Fibroblast of pulmonary artery (primary cell): ENCODE measurements around the gene KRT12.
A peak's percentile ranks its signal among the peaks of the same experiment; 100 is the strongest.

ENCODE experiments used
- DNase-seq: peaks from one replicate; pipeline ENCODE4 v3.0.0-alpha.2; 2010; ENCODE audit warnings: low read depth
- H3K4me3 ChIP-seq: replicated peaks from 2 replicates; pipeline ENCODE4 v1.5.1; 2011; ENCODE audit warnings: low read depth, mild to moderate bottlenecking, control low read depth, low read length, moderate library complexity
- TF ChIP-seq, protein P1 (sequence below): IDR thresholded peaks from 2 replicates; pipeline ENCODE4 v1.5.1; 2011; ENCODE audit warnings: mild to moderate bottlenecking, control low read depth, low read length, inconsistent platforms; ENCODE audit errors: missing control alignments

The KRT12 gene

DNA sequence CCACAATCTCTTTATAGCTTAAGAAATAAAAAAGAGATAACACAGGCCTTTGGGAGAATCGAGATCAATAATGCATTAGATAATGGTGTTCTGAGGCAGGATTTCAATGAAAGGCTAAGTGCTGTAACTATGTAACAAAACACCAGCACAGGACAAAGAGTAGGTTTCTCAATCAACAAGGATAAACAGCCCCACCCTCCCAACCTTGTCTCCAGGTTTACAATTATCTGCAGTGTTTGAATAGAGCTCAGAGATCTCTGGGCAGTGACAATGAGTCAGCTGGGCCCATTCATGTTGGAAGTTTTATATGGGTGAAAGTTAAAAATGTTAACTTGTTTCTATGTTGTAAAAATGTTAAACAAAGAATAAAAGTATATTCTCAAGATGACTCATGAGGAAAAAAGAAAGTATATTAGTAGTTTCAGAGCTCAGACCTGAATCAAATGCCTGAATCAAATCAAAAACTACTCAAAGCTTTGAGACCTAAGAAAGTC, 35.0 kb upstream of the KRT12 start:
- peak; percentile 5 for DNase-seq
- TF ChIP-seq, protein P1, sequence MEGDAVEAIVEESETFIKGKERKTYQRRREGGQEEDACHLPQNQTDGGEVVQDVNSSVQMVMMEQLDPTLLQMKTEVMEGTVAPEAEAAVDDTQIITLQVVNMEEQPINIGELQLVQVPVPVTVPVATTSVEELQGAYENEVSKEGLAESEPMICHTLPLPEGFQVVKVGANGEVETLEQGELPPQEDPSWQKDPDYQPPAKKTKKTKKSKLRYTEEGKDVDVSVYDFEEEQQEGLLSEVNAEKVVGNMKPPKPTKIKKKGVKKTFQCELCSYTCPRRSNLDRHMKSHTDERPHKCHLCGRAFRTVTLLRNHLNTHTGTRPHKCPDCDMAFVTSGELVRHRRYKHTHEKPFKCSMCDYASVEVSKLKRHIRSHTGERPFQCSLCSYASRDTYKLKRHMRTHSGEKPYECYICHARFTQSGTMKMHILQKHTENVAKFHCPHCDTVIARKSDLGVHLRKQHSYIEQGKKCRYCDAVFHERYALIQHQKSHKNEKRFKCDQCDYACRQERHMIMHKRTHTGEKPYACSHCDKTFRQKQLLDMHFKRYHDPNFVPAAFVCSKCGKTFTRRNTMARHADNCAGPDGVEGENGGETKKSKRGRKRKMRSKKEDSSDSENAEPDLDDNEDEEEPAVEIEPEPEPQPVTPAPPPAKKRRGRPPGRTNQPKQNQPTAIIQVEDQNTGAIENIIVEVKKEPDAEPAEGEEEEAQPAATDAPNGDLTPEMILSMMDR = no peak
- H3K4me3 ChIP-seq = no peak overlapping the region

GRCh38 chr17:40900809-40901356, 33.9 kb upstream of the KRT12 start:
- TF ChIP-seq, protein P1 = no peak
- no peak overlapping the region for H3K4me3 ChIP-seq

DNA sequence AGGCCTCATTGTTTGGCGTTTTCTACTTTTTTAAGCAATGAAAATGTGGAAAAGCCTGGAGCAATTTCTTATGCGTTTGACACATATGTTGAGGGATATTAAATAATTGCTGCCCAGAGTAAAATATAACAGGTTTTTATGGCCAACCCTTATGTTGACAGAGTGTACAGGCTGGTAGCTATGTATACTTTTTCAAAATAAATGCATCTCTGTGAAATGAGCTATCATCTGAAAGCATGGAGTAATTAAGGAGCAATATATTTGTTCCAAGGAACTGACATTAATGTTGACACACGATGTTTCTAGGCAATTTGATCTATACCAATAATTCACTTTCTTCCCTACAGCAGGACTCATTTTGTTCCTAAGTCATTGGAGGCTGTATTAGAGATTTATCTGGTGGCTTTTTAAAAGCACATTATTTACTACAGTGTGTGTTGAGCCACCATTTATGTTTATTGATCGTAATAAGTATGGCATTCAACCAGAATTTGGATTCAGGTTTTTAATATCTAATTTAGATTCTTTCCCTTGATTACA, 30.0 kb upstream of the KRT12 start:
- DNase-seq = no peak
- TF ChIP-seq, protein P1 = no peak
- H3K4me3 ChIP-seq = no peak overlapping the region

More at GRCh38 chr17:40900809-40901356, 33.9 kb upstream of the KRT12 start:
- DNase-seq = no peak

DNA sequence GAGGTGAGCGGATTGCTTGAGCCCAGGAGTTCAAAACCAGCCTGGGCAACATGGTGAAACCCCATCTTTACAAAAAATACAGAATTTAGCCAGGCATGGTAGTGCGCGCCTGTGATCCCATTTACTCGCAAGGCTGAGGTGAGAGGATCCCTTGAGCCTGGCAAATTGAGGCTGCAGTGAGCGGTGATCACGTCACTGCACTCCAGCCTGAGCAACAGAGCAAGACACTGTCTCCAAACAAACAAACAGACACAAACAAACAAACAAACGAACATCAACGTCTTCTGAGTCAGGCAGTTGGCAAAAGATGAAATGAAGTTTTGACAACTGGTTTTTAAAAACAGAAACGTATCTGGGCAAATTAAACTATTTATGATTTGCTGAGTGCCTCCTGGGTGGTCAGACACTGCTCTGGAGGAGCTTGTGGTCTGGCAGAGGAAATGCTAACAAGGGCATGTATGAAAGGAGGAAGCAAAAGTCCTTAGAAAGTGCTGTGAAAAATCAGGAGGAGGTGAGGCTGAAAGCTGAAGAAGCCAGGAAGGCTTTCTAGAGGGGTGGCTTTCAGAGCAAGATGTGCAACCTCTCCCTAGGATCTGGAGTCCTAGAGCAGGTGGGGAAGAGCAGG, 28.2 kb upstream of the KRT12 start:
- TF ChIP-seq, protein P1 = no peak
- no peak overlapping the region for H3K4me3 ChIP-seq
- DNase-seq = no peak

GRCh38 chr17:40888196-40888720, 21.2 kb upstream of the KRT12 start:
- H3K4me3 ChIP-seq = no peak overlapping the region
- TF ChIP-seq, protein P1 = no peak
- DNase-seq = no peak

- TF ChIP-seq, protein P1 = no peak
- peak; percentile 2 for DNase-seq
- H3K4me3 ChIP-seq = no peak overlapping the region
Measured at GRCh38 chr17:40886090-40886489, 19.1 kb upstream of the KRT12 start.
